Stimulated activated naive CD8-positive, alpha-beta T cell treated with anti-CD3 and anti-CD28 coated beads, Interleukin-15, Interleukin-2, amounts not matched to agents 100 U/mL and 50 U/mL, for 24 hours (primary cell): ENCODE measurements around the gene UBE2R2.
"Not testable (repeated sequence)": the region's sequence is repeated elsewhere in the genome, so short reads cannot be mapped to it uniquely, and the experiment has no call there.

Experiments used
- ATAC-seq: fragments of 150-1000 bp; cut with Tn5 transposase; one replicate; pipeline ENCODE4 v1.10.0; 2021
- DNase-seq: peaks from one replicate; pipeline ENCODE4 v3.0.0; 2021

Gene UBE2R2, protein sequence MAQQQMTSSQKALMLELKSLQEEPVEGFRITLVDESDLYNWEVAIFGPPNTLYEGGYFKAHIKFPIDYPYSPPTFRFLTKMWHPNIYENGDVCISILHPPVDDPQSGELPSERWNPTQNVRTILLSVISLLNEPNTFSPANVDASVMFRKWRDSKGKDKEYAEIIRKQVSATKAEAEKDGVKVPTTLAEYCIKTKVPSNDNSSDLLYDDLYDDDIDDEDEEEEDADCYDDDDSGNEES

DNA sequence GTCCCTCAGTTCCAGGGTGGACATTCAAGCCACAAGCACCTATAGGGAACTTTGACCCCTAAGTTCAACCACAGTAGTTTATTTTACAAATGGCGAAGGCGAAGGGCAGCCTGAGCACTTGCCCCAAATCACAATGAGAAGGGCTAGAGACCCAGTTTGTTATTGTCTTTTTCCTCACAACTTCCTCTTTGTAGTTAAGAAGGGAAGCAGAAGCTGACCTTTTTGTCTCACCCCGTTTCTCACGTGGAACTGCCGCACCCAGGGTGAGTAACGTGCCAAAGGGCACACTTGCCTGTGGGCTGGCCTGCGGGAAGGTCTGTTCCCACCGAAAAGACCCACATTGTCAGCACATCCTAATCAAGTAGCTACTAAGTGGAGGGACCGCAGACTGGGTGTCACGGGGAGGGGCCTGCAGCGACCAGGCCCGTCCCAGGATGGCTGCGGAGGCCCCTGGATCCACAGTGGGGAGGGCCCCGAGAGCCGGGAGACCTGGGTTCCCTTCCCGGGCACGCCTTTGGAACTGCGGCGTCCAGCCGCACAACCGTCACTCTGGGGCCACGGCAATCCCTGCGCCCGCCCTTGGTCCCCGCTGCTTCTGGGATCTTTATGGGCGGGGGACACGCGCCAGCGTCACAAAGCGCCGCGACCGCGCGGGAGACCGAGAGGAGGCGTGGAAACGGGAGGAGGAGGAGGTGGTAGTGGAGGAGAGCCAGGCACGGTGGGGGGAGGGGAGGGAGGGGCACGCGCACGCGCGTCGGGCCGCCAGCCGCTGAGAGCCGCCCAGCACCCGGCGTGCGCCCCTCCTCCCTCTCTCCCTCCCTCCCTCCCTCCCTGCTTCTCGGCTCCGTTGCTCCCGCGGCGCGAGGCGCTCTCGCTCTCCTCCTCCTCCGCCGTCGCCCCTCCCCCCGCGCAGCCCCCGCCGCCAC is at the start of gene UBE2R2:
Gene UBE2R2, plus strand, starts transcription at position 834 of the 926 bp plus-strand sequence. CDS start 598 bp downstream, outside the sequence.
- DNase-seq = peak; percentile 90
- ATAC-seq = peak; percentile 90

- DNase-seq = not testable (repeated sequence)
- peak; percentile 68 for ATAC-seq
Measured at GRCh38 chr9:33770156-33770880, 46.6 kb upstream of the UBE2R2 start.

- ATAC-seq, DNase-seq: not testable (repeated sequence)
Measured at GRCh38 chr9:33773135-33773534, 43.8 kb upstream of the UBE2R2 start.

DNA sequence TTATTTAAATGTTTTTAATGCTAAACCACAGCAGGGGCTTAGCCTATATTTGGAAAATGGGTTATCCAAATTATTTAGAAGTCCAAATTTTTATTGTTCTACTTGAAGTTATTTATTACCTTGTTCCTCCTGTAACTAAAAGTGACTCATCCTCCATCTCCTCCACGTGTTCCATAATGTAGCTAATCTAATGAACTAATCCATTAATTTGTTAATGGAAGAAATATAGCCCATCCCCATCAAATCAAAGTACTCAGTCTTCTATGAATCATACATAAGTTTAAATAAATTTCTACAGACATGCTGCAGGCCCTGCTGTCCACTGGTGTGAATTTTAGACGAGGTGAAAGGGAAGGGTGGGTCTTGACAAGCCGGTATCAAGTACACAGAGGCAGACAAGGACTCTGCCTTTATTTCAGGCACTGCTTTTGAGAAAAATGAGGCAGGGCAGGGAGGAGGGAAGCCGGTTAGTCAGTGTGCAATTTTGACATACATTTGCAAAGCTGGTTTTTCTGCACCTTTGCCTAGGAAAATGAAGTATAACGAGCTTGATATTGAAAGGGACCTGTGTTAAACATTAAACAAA is 42.8 kb upstream of the UBE2R2 start:
- DNase-seq, ATAC-seq: not testable (repeated sequence)

GRCh38 chr9:33776578-33776977 is 40.4 kb upstream of the UBE2R2 start:
- DNase-seq (no peak), ATAC-seq (no peak)

GRCh38 chr9:33778700-33779351 is 38.1 kb upstream of the UBE2R2 start:
- ATAC-seq = peak; percentile 89

DNA sequence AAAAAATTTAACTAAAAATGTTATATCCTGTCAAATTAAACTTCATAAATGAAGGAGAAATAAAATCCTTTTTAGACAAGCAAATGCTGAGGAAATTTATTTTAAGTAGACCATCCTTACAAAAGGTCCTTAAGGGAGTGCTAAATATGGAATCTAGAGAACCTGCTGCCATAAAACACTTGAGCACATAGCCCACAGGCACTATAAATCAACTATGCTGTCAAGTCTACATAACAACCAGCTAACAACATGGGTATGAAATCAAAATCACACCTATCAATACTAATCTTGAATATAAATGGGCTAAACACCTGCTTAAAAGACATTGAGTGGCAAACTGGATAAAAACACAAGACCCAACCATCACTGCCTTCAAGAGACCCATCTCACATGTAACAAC is 36.7 kb upstream of the UBE2R2 start:
- DNase-seq (no peak), ATAC-seq (no peak)

More at GRCh38 chr9:33778700-33779351, 38.1 kb upstream of the UBE2R2 start:
- DNase-seq = peak; percentile 42

GRCh38 chr9:33781736-33782135 is 35.2 kb upstream of the UBE2R2 start:
- no peak for DNase-seq
- ATAC-seq = no peak

- ATAC-seq = no peak
- DNase-seq = no peak
Measured at GRCh38 chr9:33782395-33783152, 34.4 kb upstream of the UBE2R2 start.

DNA sequence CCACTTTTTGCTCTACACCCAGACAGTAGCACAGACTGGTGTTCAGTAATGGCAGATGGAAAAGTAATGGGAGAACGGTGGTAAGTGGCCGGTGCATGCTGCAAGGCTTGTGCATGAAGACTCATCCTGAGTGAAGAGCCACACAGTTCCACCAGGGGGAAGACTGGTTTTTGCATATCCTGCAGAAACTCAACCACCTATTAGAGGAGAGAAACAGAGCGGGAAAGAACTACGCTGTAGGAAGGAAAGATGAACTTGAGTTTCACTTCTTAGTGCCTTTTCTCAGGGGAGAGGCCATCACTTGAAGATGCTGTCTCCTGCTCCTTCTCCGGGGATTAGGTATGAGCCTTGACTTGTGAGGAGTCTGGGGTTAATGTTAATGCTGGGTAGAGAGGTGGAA is 31.0 kb upstream of the UBE2R2 start:
- ATAC-seq = no peak
- no peak for DNase-seq

DNA sequence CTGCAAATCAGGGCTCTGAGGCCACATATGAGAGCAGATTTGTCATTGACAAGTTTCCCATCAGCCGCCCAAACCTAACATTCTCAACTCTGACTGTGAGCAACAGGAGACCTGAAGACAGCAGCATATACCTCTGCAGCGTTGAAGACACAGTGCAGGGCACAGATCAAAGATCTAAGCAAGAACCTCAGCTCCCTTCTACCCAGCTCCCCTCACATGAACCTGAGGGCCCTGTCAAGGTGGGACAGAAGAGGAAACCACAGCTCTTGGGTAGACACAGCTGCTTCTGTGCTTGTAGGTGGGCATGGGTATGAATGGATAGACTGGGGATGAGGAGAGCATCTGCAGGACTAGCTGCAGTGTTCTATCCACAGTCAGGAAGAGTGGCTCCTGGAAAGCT is 30.3 kb upstream of the UBE2R2 start:
- ATAC-seq (no peak), DNase-seq (no peak)

- no peak for ATAC-seq
- DNase-seq = no peak
Measured at GRCh38 chr9:33787839-33788238, 29.1 kb upstream of the UBE2R2 start.

GRCh38 chr9:33789429-33789828 is 27.5 kb upstream of the UBE2R2 start:
- DNase-seq, ATAC-seq: not testable (repeated sequence)

GRCh38 chr9:33791117-33791516 is 25.8 kb upstream of the UBE2R2 start:
- ATAC-seq (no peak), DNase-seq (no peak)

GRCh38 chr9:33793496-33793895 is 23.5 kb upstream of the UBE2R2 start:
- ATAC-seq, DNase-seq: not testable (repeated sequence)

GRCh38 chr9:33794560-33794959 is 22.4 kb upstream of the UBE2R2 start:
- DNase-seq (no peak), ATAC-seq (peak; percentile 51)

DNA sequence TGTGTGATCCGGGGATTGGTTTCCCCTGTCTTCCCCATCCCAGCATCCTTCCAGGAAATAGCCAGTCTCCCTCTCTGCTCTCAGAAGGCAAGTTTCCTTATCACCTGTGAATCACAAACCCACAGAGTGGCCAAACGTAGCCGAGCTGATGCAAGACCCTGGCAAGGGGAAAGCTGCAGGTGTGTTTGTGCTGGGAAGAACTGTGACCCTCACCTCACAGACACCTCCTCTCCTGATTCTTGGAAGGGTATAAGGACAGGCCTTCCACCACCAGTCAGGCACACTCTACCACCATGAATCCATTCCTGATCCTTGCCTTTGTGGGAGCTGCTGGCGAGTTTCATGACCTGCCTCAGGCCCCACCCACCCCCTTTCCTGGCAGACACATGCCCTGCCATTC is 21.7 kb upstream of the UBE2R2 start, which contains the start of gene PRSS3:
Gene PRSS3, plus strand, starts transcription at position 281 of the 400 bp plus-strand sequence. Its CDS starts 13 bp downstream, at position 294.
- no peak for ATAC-seq
- DNase-seq = no peak

- no peak for ATAC-seq
- no peak for DNase-seq
Measured at GRCh38 chr9:33795819-33796218, 21.1 kb upstream of the UBE2R2 start.

DNA sequence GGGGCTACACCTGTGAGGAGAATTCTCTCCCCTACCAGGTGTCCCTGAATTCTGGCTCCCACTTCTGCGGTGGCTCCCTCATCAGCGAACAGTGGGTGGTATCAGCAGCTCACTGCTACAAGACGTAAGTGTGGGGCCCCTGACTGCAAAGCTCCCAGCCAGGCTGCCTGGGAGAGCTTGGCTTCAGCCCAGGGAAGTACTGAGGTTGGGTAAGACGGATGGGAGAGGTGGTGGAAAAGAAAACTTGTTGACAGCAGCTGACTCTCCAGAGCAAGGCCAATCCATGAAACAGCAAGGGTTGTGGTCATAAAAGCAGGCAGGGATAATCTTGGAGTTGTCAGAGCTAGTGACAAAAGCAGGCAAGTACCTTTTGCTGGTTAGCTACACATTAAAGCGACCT is 20.3 kb upstream of the UBE2R2 start:
- not testable (repeated sequence) for DNase-seq, ATAC-seq

DNA sequence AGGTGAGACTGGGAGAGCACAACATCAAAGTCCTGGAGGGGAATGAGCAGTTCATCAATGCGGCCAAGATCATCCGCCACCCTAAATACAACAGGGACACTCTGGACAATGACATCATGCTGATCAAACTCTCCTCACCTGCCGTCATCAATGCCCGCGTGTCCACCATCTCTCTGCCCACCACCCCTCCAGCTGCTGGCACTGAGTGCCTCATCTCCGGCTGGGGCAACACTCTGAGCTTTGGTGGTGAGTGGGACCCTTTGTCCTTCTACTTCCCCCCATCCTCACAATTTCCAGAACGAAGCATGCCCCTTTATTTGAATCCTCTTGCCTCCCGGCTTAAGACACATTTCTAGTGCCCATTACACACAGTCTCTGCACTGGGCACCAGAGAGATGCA is 19.1 kb upstream of the UBE2R2 start:
- DNase-seq (no peak), ATAC-seq (no peak)

GRCh38 chr9:33798545-33798944 is 18.4 kb upstream of the UBE2R2 start:
- no peak for ATAC-seq
- DNase-seq = no peak
